ENCODE results near the gene BBS9.
"Not testable (repeated sequence)": the region's sequence is repeated elsewhere in the genome, so short reads cannot be mapped to it uniquely, and the experiment has no call there.

Gene BBS9

GRCh38 chr7:33200282-33200681 is 70.9 kb downstream of the BBS9 start:
- no peak for DNase-seq

DNA sequence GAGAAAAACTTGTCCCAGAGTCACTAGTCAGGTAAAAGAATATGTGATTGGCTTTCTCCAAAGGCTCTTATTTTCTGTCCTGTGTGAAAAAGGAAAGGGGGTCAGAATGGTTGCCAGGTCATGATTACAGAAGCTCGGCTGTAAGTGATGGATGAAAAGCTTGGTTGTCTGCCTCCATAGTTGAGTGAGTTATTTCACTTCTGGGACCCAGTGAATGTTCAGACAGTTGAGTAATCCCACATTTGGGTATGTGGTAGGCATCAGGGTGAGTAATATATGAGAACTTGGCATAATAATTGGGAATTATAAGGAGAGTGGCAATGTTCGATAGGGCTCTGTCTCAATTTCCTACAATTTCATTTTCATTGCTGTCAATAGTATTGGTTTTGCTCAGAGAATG is 72.5 kb downstream of the BBS9 start:
- no peak for DNase-seq

- no peak for DNase-seq
Observed at GRCh38 chr7:33210958-33211357, 81.6 kb downstream of the BBS9 start.

DNA sequence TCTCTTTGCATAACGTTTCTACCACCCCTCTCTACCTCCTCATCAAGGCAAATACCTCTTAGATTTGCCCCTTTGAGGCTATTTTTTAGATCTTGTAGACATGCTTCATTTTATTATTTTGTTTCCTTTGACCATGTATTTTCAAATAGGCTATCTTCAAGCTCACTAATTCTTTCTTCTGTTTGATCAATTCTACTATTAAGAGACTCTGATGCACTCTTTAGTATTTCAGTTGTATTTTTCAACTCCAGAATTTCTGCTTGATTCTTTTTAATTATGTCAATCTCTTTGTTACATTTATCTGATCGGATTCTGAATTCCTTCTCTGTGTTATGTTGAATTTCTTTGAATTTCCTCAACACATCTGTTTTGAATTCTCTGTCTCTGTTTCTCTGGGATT is 82.8 kb downstream of the BBS9 start:
- no peak for DNase-seq

DNA sequence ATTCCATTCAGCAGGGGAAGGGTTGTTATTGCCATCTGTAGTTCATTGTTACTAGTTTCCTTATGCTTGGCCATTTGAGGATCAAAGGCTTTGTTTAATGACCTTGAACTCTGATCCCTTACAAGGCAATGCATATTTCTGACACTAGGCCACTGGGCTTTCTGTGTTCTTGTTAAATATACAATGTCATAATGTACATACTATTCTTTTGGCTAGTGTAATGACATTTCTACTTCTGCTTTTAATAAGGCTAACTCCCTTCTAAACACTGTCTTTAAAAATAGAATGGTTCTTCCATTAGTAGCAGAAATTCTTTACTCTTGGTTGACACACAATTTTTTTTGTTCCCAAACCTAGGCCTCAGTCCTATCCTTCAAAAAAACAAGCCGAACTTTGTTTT is 86.6 kb downstream of the BBS9 start:
- no peak for DNase-seq

DNA sequence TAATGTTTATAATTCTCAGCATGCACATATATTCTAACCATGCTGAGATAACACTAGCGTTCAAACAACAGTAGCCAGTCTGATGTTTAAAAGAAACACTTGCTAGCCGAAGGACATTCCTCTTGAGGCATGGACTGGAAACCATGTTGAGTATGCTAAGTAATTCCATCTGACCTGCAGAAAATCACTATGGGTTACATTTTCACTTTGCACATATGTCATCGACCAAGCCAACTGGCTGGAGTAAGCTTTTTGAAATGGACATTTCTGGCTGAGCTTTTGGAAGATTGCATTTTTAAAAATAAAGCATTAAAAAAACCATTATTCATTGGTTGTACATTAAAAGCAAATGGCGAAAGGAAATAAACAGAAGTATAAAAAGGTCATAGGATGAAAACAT is 88.2 kb downstream of the BBS9 start:
- DNase-seq, result no peak

GRCh38 chr7:33218841-33219535 is 89.6 kb downstream of the BBS9 start:
- DNase-seq, result not testable (repeated sequence)

- no peak for DNase-seq
Observed at GRCh38 chr7:33220231-33220630, 90.9 kb downstream of the BBS9 start.

DNA sequence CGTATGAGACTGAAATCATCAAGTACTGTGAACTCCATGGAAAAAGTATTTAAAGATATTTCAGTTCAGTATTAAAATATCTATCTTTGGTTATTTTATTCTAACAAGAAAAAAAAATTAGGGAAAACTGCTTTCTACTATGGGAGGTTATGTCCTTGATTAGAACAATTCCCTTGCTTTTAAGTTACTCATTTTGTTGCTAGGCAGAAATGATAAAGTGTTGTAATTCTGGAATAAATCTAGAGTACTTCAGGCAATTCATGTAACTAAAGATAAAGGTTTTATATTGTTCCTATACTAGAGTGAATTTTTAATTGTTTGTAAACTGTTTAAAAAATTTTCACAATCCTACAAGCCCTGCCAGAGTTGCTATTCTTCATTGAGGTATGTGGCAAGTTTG is 92.0 kb downstream of the BBS9 start:
- DNase-seq, result no peak

GRCh38 chr7:33232632-33233145 is 103.3 kb downstream of the BBS9 start:
- DNase-seq, result no peak

- no peak for DNase-seq
Observed at GRCh38 chr7:33233659-33234058, 104.3 kb downstream of the BBS9 start.

- no peak for DNase-seq
Observed at GRCh38 chr7:33237036-33237435, 107.7 kb downstream of the BBS9 start.

DNA sequence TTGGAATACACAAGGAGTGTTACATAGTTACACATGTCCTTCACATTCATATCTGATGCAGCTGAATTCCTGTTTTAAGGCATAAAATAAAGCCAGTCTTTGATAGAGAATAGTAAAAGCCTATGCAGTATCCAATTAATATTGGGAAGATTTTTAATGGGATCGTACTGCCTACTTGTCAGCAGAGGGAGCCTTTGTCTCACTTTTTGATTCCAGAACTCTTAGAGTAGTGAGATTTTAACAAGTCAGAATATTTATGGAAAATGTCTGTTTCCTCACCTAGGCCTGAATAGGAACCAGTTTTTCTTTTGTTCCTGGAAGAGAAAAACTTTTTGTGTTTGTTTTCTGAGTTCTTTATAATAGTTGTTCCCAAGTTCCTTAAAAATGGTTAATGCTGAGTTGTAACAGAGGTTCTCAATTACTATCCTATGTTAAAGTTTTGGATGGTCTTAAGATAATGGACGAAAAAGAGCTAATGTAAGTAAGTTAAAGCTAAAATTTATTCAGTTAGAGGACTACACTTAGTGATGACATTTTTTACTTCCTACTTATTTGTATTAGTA is 114.0 kb downstream of the BBS9 start:
- DNase-seq, result no peak

- DNase-seq, result no peak
Observed at GRCh38 chr7:33248671-33249070, 119.3 kb downstream of the BBS9 start.

DNA sequence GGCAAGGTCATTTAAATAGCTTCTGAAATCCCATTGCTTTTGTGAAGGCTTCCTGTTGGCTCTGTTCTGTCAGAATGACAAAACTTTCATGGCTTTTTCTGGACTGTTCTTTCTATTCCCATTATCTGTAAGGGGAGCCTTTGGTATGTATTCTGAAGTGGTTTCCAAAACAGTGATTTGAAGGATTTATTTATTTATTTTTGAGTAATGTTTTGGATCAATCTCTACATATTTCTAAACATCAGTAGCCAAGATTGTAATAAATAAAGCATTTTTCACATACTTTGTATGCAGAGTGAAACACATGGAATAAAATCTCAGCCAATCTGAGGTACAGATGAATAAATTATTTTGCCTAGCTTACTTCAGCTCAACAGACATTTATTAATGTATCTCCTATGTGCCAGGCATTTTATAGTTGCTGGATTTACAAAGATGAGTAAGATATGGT is 121.1 kb downstream of the BBS9 start:
- DNase-seq, result no peak

DNA sequence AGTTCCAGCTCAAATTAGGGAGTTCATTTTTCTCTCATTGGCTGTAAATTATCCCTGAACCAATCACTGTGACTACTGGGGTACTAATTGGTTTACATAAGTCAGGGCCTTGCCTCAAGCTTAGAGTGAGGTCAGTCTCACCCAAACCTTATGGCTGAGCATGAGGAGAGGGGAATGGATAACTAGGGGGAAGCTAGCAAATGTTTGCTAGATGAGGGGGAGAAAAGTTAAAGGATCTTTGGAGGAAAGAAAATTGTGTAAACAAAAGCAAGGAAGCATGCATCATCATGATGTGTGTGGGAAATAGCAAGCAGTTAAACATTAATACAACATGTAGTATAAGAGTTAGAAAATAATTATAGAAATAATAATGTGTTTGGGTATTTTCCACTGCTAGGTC is 121.9 kb downstream of the BBS9 start:
- no peak for DNase-seq

DNA sequence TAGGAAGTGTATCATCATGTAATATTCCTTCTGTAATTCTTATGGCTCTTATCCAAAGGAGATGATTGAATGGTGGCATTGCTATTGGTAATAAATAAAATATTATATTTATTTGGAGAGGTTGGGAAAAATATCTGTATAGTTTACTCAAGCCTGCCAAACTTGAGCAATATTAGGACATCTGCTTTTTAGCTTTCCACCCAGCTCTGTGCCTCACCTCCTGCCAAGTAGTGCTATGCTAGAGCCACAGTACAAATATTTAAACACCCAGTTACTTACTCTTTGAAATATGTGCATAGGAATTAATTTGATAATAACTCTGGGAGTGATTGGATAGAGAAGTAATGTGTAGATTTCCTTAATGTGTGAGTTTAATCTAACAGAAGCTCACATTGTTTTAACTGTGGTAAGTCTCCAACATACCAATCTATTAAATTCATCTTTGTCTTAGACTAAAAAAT is 129.2 kb downstream of the BBS9 start:
- no peak for DNase-seq

DNA sequence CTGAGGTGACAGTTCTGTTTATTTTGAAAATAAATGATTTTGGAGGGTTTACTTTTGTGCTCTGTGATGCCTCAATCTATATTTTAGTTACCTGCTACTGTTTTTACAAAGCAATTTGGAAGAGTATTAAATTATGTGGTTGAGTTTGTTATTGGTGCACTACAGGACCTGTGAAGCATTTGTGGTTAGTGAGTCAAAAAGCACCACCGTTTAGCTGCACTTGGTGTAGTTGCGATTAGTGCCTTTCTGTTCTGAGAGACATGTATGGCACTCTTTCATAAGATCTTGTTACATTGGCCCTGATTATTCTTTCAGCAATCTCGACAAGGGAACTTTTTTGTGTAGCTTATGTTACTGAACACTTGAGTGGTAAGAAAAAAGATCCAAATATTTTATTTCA is 132.2 kb downstream of the BBS9 start:
- DNase-seq, result no peak

DNA sequence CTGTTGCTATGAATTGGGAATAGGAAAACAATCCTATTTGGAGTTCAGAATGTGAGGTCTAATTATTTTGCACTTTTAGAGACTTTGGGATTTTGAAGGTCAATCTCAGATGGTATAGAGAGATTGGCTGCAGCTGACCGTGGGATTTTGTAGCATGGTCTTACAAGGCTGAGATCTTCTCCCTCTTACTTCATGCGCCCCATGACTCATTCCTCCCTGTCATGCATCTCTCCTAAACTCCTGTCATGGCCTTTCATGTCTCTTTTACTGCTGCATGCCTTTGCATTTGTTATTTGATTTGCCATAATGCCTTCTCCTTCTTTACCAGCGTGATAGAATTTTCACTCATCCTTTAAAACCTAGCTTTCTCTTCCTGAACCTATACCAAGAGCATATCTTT is 133.1 kb downstream of the BBS9 start:
- no peak for DNase-seq

DNA sequence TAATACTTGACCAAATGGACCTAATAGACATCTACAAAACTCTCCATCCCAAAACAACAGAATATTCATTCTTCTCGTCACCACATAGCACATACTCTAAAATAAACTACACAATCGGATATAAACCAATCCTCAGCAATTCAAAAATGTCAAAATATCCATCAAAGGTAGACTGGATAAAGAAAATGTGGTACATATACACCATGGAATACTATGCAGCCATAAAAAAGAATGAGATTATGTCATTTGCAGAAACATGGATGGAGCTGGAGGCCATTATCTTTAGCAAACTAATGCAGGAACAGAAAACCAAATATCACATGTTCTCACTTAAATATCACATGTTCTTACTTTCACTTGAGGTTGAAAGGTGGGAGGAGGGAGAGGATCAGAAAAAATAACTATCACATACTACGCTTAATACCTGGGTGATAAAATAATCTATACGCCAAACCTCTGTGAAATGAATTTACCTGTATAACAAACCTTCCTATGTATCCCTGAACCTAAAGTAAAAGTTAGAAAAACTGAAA is 142.5 kb downstream of the BBS9 start:
- DNase-seq, result not testable (repeated sequence)

DNA sequence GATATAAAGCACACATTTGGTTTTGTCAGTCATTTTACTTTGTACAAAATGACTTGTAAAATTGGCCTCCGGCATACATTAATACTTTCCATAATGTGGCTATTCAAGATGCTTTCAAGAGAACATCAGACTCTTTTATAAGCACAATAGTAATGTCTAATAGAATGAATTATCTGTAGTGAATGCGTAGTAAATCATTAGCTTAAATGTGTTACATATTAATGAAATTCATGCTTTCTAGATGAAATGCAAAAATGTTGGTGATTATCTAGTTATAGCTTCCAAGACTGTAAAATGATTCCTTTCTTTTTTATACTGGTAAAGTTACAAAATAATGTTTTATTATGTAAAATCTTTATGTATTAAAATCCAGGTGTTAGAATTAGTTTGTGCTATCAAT is 144.0 kb downstream of the BBS9 start:
- DNase-seq, result no peak

- DNase-seq, result no peak
Observed at GRCh38 chr7:33276325-33276724, 147.0 kb downstream of the BBS9 start.

DNA sequence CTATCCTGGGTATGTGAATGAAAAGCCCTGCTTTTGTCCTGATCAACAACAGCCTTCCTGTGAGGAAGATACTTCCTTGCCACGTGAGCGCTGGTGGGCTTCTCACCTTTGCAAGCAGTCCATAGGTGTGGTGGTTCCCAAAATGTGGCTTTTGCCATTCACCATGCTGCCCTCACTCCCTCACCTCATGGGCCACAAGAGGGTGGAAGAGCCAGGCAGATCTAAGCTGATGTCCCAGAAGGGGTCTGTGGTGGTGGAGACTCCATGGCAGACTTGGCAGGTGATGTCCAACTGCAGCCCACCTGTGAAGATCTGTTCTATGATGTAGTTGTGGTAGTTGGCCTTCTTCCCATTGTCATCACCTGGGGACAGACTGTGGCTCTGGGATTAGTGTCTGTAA is 147.4 kb downstream of the BBS9 start:
- no peak for DNase-seq

DNA sequence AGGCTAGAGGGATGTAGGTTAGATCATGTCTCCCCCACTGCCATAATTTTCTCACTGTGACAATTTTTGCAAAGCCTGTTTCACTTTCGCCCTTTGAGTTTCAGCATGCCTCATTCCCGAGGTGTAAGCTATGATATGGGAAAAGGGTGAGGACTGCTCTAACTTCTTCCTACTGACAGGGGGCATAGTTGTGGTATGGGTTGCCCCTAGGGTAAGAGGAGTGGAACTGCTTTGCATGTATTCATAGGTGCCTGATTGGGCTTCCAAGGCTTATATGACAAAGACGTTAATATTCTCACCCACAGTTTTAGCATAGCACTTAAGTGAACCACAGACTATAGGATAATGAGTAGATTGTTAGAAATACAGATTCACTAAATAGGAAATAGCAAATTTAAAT is 148.7 kb downstream of the BBS9 start:
- no peak for DNase-seq

DNA sequence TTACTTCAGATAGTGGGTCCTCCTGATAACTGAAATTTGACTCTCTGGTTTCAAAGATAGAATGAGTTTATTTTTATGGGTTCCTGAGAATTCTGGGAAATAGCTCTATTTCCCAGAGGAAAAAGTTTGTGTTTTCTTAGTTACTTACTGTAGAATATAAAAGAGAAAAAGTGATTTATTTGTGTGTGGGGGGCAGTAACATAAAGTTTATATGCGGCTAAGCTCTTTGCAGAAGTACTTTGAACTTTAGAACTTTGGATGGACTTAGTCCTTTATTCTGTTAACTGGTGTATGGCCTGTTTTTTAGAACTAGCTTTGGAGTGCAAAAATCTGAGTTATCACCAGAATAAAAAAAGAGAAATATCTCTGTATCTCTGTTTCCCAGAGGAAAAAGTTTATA is 157.1 kb downstream of the BBS9 start:
- no peak for DNase-seq
